ENCODE data around the gene CPNE9.

- TF ChIP-seq JUND (IDR thresholded peaks at IDR 0.05; ENCODE audit: low read length) (no peak), CTCF (IDR thresholded peaks at IDR 0.05; ENCODE audit: control extremely low read depth in 1 of 3, insufficient read depth in 1 of 3, low read depth in 1 of 3, low read length in 3 of 3) (no peak), MAFK (IDR thresholded peaks at IDR 0.05; ENCODE audit: low read depth, low read length) (no peak), YY1 (IDR thresholded peaks at IDR 0.05; ENCODE audit: low read depth, low read length) (no peak), TCF12 (IDR thresholded peaks at IDR 0.05; ENCODE audit: low read depth, low read length) (no peak), TAF1 (IDR thresholded peaks at IDR 0.05; ENCODE audit: low read depth, low read length) (no peak), BRCA1 (IDR thresholded peaks at IDR 0.05; ENCODE audit: low read depth, low read length) (no peak), CREB1 (IDR thresholded peaks at IDR 0.05) (no peak), CHD2 (IDR thresholded peaks at IDR 0.05; ENCODE audit: low read length) (no peak), EZH2 (IDR thresholded peaks at IDR 0.05; ENCODE audit: low read depth, low read length, severe bottlenecking) (no peak), EP300 (IDR thresholded peaks at IDR 0.05; ENCODE audit: borderline replicate concordance in 1 of 2, low read depth in 2 of 2, low read length in 2 of 2) (no peak), POLR2A (IDR thresholded peaks at IDR 0.05; ENCODE audit: control extremely low read depth in 1 of 2, low read depth in 2 of 2, low read length in 2 of 2) (no peak), ATF3 (IDR thresholded peaks at IDR 0.05; ENCODE audit: insufficient read depth, low read depth, low read length) (no peak)
Observed at GRCh38 chr3:9687514-9687913, 16.1 kb upstream of the CPNE9 start.
